Sigmoid colon (tissue), 7 donors: Measurements from ENCODE around the gene HILPDA. TPM values are rescaled to one million over a fixed set of nuclear protein-coding genes. Genes with fewer than 3 reads are reported as not detected.
"Not testable (repeated sequence)": the region's sequence is repeated elsewhere in the genome, so short reads cannot be mapped to it uniquely, and the experiment has no call there.

Source experiments
- DNase-seq: peaks from one replicate; pipeline ENCODE4 v3.0.0-alpha.2; 2019
- H3K27ac ChIP-seq, 4 donors: fragments of 200-600 bp; sonication (generic); one replicate each; pipeline ENCODE4 v1.5.1; 2016 to 2019; ENCODE audit warnings: mild to moderate bottlenecking in 1 of 4
- H3K27me3 ChIP-seq, 3 donors: fragments of 200-600 bp; sonication (generic); one replicate each; pipeline ENCODE4 v1.5.1; 2019; ENCODE audit warnings: mild to moderate bottlenecking in 1 of 3
- H3K36me3 ChIP-seq, 4 donors: fragments of 200-600 bp; sonication (generic); one replicate each; pipeline ENCODE4 v1.5.1; 2016 to 2019
- H3K4me1 ChIP-seq, 4 donors: fragments of 200-600 bp; sonication (generic); one replicate each; pipeline ENCODE4 v1.5.1; 2017 to 2019
- H3K4me3 ChIP-seq, 4 donors: fragments of 200-600 bp; sonication (generic); one replicate each; pipeline ENCODE4 v1.5.1; 2017 to 2019; ENCODE audit warnings: mild to moderate bottlenecking in 2 of 4, moderate library complexity in 1 of 4
- H3K9me3 ChIP-seq, 4 donors: fragments of 200-600 bp in 3 of 4; sonication (generic) in 3 of 4; one replicate each; pipeline versions ENCODE4 v1.5.1 to v1.6.1; 2013 to 2019
- CTCF ChIP-seq, 4 experiments: fragments of 450-650 bp in 3 of 4; fragments of 200-600 bp in 1 of 4; IDR thresholded peaks; one replicate each; pipeline ENCODE4 v1.5.1; 2016 to 2019; ENCODE audit warnings: antibody characterized with exemption in 4 of 4, mild to moderate bottlenecking in 3 of 4, moderate library complexity in 2 of 4
- EP300 ChIP-seq, 4 donors: sonication (generic); formaldehyde crosslinking; IDR thresholded peaks; one replicate each; pipeline ENCODE4 v1.6.1; 2017; ENCODE audit warnings: antibody characterized with exemption in 4 of 4
- POLR2A ChIP-seq, 2 donors: fragments of 450-650 bp; IDR thresholded peaks; one replicate each; pipeline ENCODE4 v1.6.1; 2016; ENCODE audit warnings: antibody characterized with exemption in 2 of 2, mild to moderate bottlenecking in 2 of 2, moderate library complexity in 2 of 2
- POLR2AphosphoS5 ChIP-seq, 4 donors: sonication (generic); formaldehyde crosslinking; IDR thresholded peaks; one replicate each; pipeline ENCODE4 v1.6.1; 2017; ENCODE audit warnings: antibody characterized with exemption in 4 of 4
- WGBS, 2 donors: extraction: QIAGEN DNeasy Blood & Tissue Kit; methylation state at CpG; one replicate each; pipeline ENCODE4 v1.1.7; 2013; 5-methylcytosine and 5-hydroxymethylcytosine counted together
- intact Hi-C: fragments of 100-400 bp; cut with DNase I; formaldehyde crosslinking; loops from one replicate; pipeline ENCODE4 v1.15.1; 2023
- polyA plus RNA-seq, 3 donors: library from polyadenylated mRNA; stranded (reverse); fragments of 200-250 nt; gene quantifications; one replicate each; pipeline ENCODE4 v1.2.3, GENCODE V29; 2013
- total RNA-seq, 4 donors: library from RNA; depleted of rRNA; stranded (reverse); fragments of >200 nt; gene quantifications; one replicate each; pipeline ENCODE4 v1.1.0, GENCODE V29; 2016
- donor health status: healthy with polysubstance abuse.
- donor health status: Bipolar disorder and iron deficiency.
- donor health status: healthy.

Gene HILPDA
- total and polyA plus RNA-seq, 7 donors = 3.6 to 12.8 (median 10.9) TPM

GRCh38 chr7:128476402-128477335 is 21.0 kb downstream of the HILPDA start, which contains the start of gene METTL2B:
Gene METTL2B, plus strand, starts transcription at chr7:128476748. Its CDS starts 18 bp downstream, at chr7:128476766.
- H3K27me3 ChIP-seq, H3K9me3 ChIP-seq: not testable (repeated sequence)
- Histone ChIP-seq H3K4me3 (peak within 1 kb of the TSS; percentile 72 to 90 (median 82)), H3K4me1 (peaks cover 0 to 25% (median 11%) of the 10 kb centered on the region in 4 donors), H3K27ac (peak within 1 kb of the TSS; percentile 83 to 90 (median 86)), H3K36me3 (peaks cover 0 to 22% (median 4%) of the 10 kb centered on the region in 4 donors)
- WGBS, 2 donors = 0% methylated on average over 62 of the region's 62 CpGs
- DNase-seq = peak; percentile 95
- intact Hi-C loops = loop anchor here (2.0 to 10.0 kb wide), 2 partner anchors 58 to 406 kb away; no protein-coding TSS in a partner anchor
- TF ChIP-seq POLR2A (IDR thresholded peaks at IDR 0.05) (peak; percentile 33 to 52), POLR2AphosphoS5 (IDR thresholded peaks at IDR 0.05) (peak; percentile 81 to 89 (median 86)), CTCF (IDR thresholded peaks at IDR 0.05) (peak in 2 of 4 experiments; percentile 37 to 49)

GRCh38 chr7:128477336-128477690 is 21.6 kb downstream of the HILPDA start:
- intact Hi-C loops = loop anchor here (2.0 to 10.0 kb wide), 2 partner anchors 57 to 405 kb away; no protein-coding TSS in a partner anchor
- 1 to 2% methylated on average over 4 of the region's 4 CpGs for WGBS, 2 donors
- Histone ChIP-seq H3K27ac (peak overlapping the region; percentile 83 to 90 (median 86)), H3K4me3 (peak overlapping the region; percentile 72 to 90 (median 82)), H3K4me1 (peaks cover 0 to 25% (median 11%) of the 10 kb centered on the region in 4 donors), H3K36me3 (peaks cover 0 to 27% (median 4%) of the 10 kb centered on the region in 4 donors)
- not testable (repeated sequence) for H3K27me3 ChIP-seq, H3K9me3 ChIP-seq, DNase-seq

- not testable (repeated sequence) for H3K9me3 ChIP-seq, DNase-seq, H3K4me3 ChIP-seq, H3K27ac ChIP-seq, H3K27me3 ChIP-seq
- peaks cover 0 to 25% (median 11%) of the 10 kb centered on the region in 4 donors for H3K4me1 ChIP-seq
- H3K36me3 ChIP-seq = peaks cover 0 to 42% (median 4%) of the 10 kb centered on the region in 4 donors
- WGBS, 2 donors = 81 to 95% methylated on average over 4 of the region's 4 CpGs
- intact Hi-C loops = loop anchor here (10.0 kb wide), 1 partner anchor 56 kb away; no protein-coding TSS in a partner anchor
Measured at GRCh38 chr7:128479082-128479481, 23.4 kb downstream of the HILPDA start.

- H3K4me1 ChIP-seq, DNase-seq, H3K27me3 ChIP-seq, H3K27ac ChIP-seq, H3K4me3 ChIP-seq, intact Hi-C loops, H3K9me3 ChIP-seq: not testable (repeated sequence)
- peaks cover 0 to 36% (median under 1%) of the 10 kb centered on the region in 4 donors for H3K36me3 ChIP-seq
- 23 to 74% methylated on average over 6 of the region's 6 CpGs for WGBS, 2 donors
Measured at GRCh38 chr7:128488134-128488533, 32.5 kb downstream of the HILPDA start.

- Histone ChIP-seq H3K4me3 (no peak overlapping the region), H3K4me1 (no peaks in the 10 kb centered on the region), H3K9me3 (no peaks in the 10 kb centered on the region), H3K36me3 (peaks cover 0 to 88% (median 22%) of the 10 kb centered on the region in 4 donors), H3K27me3 (no peaks in the 10 kb centered on the region), H3K27ac (no peak overlapping the region)
- DNase-seq = no peak
- TF ChIP-seq POLR2AphosphoS5 (IDR thresholded peaks at IDR 0.05) (no peak), EP300 (IDR thresholded peaks at IDR 0.05) (no peak), POLR2A (IDR thresholded peaks at IDR 0.05) (no peak), CTCF (IDR thresholded peaks at IDR 0.05) (no peak)
- 95 to 96% methylated on average over 9 of the region's 9 CpGs for WGBS, 2 donors
- intact Hi-C loops = no loop called here
Measured at GRCh38 chr7:128497405-128497804, 41.7 kb downstream of the HILPDA start.

- intact Hi-C loops, H3K4me3 ChIP-seq, H3K4me1 ChIP-seq, H3K27me3 ChIP-seq, DNase-seq, H3K27ac ChIP-seq, H3K9me3 ChIP-seq: not testable (repeated sequence)
- peaks cover 0 to 24% (median 3%) of the 10 kb centered on the region in 4 donors for H3K36me3 ChIP-seq
- WGBS, 2 donors = 95% methylated on average over 2 of the region's 2 CpGs
Measured at GRCh38 chr7:128505416-128505815, 49.7 kb downstream of the HILPDA start.

- H3K4me3 ChIP-seq, H3K27me3 ChIP-seq, H3K9me3 ChIP-seq, intact Hi-C loops, DNase-seq, H3K4me1 ChIP-seq, H3K27ac ChIP-seq: not testable (repeated sequence)
- 86 to 90% methylated on average over 3 of the region's 3 CpGs for WGBS, 2 donors
- H3K36me3 ChIP-seq = peaks cover 0 to 11% (median 0%) of the 10 kb centered on the region in 4 donors
Measured at GRCh38 chr7:128506819-128507218, 51.1 kb downstream of the HILPDA start.

GRCh38 chr7:128507321-128507993 is 51.8 kb downstream of the HILPDA start:
- H3K27ac ChIP-seq, H3K36me3 ChIP-seq, H3K9me3 ChIP-seq, DNase-seq, H3K4me3 ChIP-seq, H3K4me1 ChIP-seq, H3K27me3 ChIP-seq, intact Hi-C loops: not testable (repeated sequence)
- WGBS, 2 donors = 81 to 89% methylated on average over 5 of the region's 5 CpGs
